Lower leg skin (tissue), 4 donors: Measurements from ENCODE around the gene CABCOCO1. TPM values are rescaled to one million over a fixed set of nuclear protein-coding genes. Genes with fewer than 3 reads are reported as not detected.

Experiments used
- DNase-seq, 2 donors: peaks; one replicate each; pipeline ENCODE4 v3.0.0-alpha.2; 2019; ENCODE audit warnings: low spot score in 2 of 2
- H3K4me3 ChIP-seq: fragments of 200-600 bp; sonication (generic); 2 replicates; pipeline ENCODE4 v1.5.1; 2017; ENCODE audit warnings: mild to moderate bottlenecking, low read depth; ENCODE audit not compliant: poor library complexity, severe bottlenecking
- CTCF ChIP-seq, 3 donors: fragments of 450-650 bp; IDR thresholded peaks; one replicate each; pipeline ENCODE4 v1.5.1; 2016; ENCODE audit warnings: antibody characterized with exemption in 3 of 3, mild to moderate bottlenecking in 3 of 3, moderate library complexity in 2 of 3
- POLR2A ChIP-seq, 2 donors: fragments of 450-650 bp; IDR thresholded peaks; one replicate each; pipeline ENCODE4 v1.6.1; 2016 to 2017; ENCODE audit warnings: antibody characterized with exemption in 2 of 2, mild to moderate bottlenecking in 1 of 2, moderate library complexity in 1 of 2
- WGBS, 2 donors: methylation state at CpG; one replicate each; pipeline ENCODE4 v1.1.5; 2018; 5-methylcytosine and 5-hydroxymethylcytosine counted together
- intact Hi-C: fragments of 100-400 bp; cut with DNase I; formaldehyde crosslinking; loops from one replicate; pipeline ENCODE4 v1.15.0; 2023; ENCODE audit warnings: low total_unique reads
- total RNA-seq, 4 donors: library from RNA; depleted of rRNA; stranded (reverse); fragments of >200 nt; gene quantifications; one replicate each; pipeline ENCODE4 v1.1.0, GENCODE V29; 2016

The CABCOCO1 gene
- total RNA-seq, 4 donors from 2014 or later: 0.46 TPM; not detected in 3

- 84 to 85% methylated on average over 2 of the region's 2 CpGs for WGBS, 2 donors
- H3K4me3 ChIP-seq: no peak overlapping the region
- DNase-seq: no peak
- intact Hi-C loops: no loop called here
- no peak for TF ChIP-seq POLR2A (IDR thresholded peaks at IDR 0.05)
- no peak for TF ChIP-seq CTCF (IDR thresholded peaks at IDR 0.05)
Observed at GRCh38 chr10:61791216-61791615, 128.5 kb downstream of the CABCOCO1 start.

GRCh38 chr10:61792097-61792716 is 129.5 kb downstream of the CABCOCO1 start:
- TF ChIP-seq CTCF (IDR thresholded peaks at IDR 0.05): no peak
- intact Hi-C loops: no loop called here
- H3K4me3 ChIP-seq: no peak overlapping the region
- no peak for DNase-seq
- 93 to 97% methylated on average over 1 of the region's 1 CpG for WGBS, 2 donors

- no peak for DNase-seq
- TF ChIP-seq CTCF (IDR thresholded peaks at IDR 0.05) (no peak), POLR2A (IDR thresholded peaks at IDR 0.05) (no peak)
- intact Hi-C loops: no loop called here
- no peak overlapping the region for H3K4me3 ChIP-seq
- WGBS, 2 donors: 81 to 89% methylated on average over 1 of the region's 1 CpG
Observed at GRCh38 chr10:61792921-61793320, 130.2 kb downstream of the CABCOCO1 start.

- WGBS, 2 donors: 75 to 85% methylated on average over 5 of the region's 5 CpGs
- no peak for TF ChIP-seq POLR2A (IDR thresholded peaks at IDR 0.05)
- no peak for TF ChIP-seq CTCF (IDR thresholded peaks at IDR 0.05)
- H3K4me3 ChIP-seq: no peak overlapping the region
- intact Hi-C loops: no loop called here
- no peak for DNase-seq
Observed at GRCh38 chr10:61793760-61794703, 131.3 kb downstream of the CABCOCO1 start.

DNA sequence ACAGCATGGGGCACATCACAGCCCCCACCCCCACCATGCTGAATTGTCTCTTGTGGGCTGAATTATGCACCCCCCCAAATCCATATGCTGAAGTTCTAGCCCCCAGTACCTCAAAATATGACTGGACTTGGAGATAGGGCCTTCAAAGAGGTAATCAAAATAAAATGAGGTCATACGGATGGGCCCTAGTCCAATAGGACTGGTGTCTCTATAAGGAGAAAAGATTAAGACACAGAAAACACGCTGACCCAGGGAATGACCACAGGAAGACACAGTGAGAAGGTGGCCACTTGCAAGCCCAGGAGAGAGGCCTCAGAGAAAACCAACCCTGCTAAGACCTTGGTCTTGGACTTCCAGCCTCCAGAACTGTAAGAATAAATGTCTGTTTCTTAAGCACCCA is 132.4 kb downstream of the CABCOCO1 start:
- TF ChIP-seq POLR2A (IDR thresholded peaks at IDR 0.05) (no peak), CTCF (IDR thresholded peaks at IDR 0.05) (no peak)
- intact Hi-C loops: no loop called here
- H3K4me3 ChIP-seq: no peak overlapping the region
- no peak for DNase-seq
- 92 to 94% methylated on average over 2 of the region's 2 CpGs for WGBS, 2 donors
